ENCODE measurements around the gene ZNF319. TPM values are rescaled to one million over a fixed set of nuclear protein-coding genes. Genes with fewer than 3 reads are reported as not detected.

ZNF319 gene
- total and polyA plus RNA-seq, 2 of the 13 experiments (the other 11 are each of a cell fraction or from before 2014, with no cell fraction given), result 2.4 to 3.6 TPM

- TF ChIP-seq ZXDC (CRISPR knock-in tag; IDR thresholded peaks at IDR 0.05), result peak; percentile 17
- TF ChIP-seq ZNF446 (CRISPR knock-in tag; IDR thresholded peaks at IDR 0.05), result no peak
- no peak for TF ChIP-seq SIN3B (IDR thresholded peaks at IDR 0.05; ENCODE audit: low read length)
- TF ChIP-seq SMC3 (IDR thresholded peaks at IDR 0.05; ENCODE audit: low read length), result no peak; the same call in 1 of the 2 replicates
- TF ChIP-seq ZNF225 (CRISPR knock-in tag; IDR thresholded peaks at IDR 0.05), result peak; percentile 53; the same call in 1 of the 2 replicates
- TF ChIP-seq ZMYM4 (CRISPR knock-in tag; IDR thresholded peaks at IDR 0.05), result peak; percentile 59
- TF ChIP-seq ZNF563 (CRISPR knock-in tag; IDR thresholded peaks at IDR 0.05), result no peak
- peak; percentile 88 for TF ChIP-seq RBFOX2 (IDR thresholded peaks at IDR 0.05; ENCODE audit: low read depth, low read length)
- TF ChIP-seq ZBTB46 (CRISPR knock-in tag; IDR thresholded peaks at IDR 0.05; ENCODE audit: borderline replicate concordance), result no peak; the same call in 1 of the 2 replicates
- 0 out of 2 replicates have a peak, but pooled peaks have one; percentile 36 for TF ChIP-seq FOXK1 (CRISPR knock-in tag; IDR thresholded peaks at IDR 0.05; ENCODE audit: borderline replicate concordance, low read depth)
- peak; percentile 85 for TF ChIP-seq ZBTB7A (CRISPR knock-in tag; IDR thresholded peaks at IDR 0.05)
- TF ChIP-seq CREM (IDR thresholded peaks at IDR 0.05), result no peak
- TF ChIP-seq CREM (CRISPR knock-in tag; IDR thresholded peaks at IDR 0.05), result no peak
- peak; percentile 17; the same call in 1 of the 2 replicates for TF ChIP-seq WIZ (CRISPR knock-in tag; IDR thresholded peaks at IDR 0.05)
- peak; percentile 90 for TF ChIP-seq SRY (CRISPR knock-in tag; IDR thresholded peaks at IDR 0.05)
- TF ChIP-seq ZNF275 (CRISPR knock-in tag; IDR thresholded peaks at IDR 0.05; ENCODE audit: borderline replicate concordance), result 0 out of 2 replicates have a peak, but pooled peaks have one; percentile 93
- TF ChIP-seq ZBTB49 (CRISPR knock-in tag; IDR thresholded peaks at IDR 0.05; ENCODE audit: borderline replicate concordance), result no peak
- TF ChIP-seq CEBPB (IDR thresholded peaks at IDR 0.05; ENCODE audit: borderline replicate concordance, low read depth, low read length), result no peak
- TF ChIP-seq ZNF558 (CRISPR knock-in tag; IDR thresholded peaks at IDR 0.05; ENCODE audit: borderline replicate concordance), result peak; percentile 91; the same call in 1 of the 2 replicates
- TF ChIP-seq ZFP90 (CRISPR knock-in tag; IDR thresholded peaks at IDR 0.05; ENCODE audit: borderline replicate concordance), result peak; percentile 80; the same call in 1 of the 2 replicates
- no peak for TF ChIP-seq ZSCAN29 (CRISPR knock-in tag; conservative IDR thresholded peaks at IDR 0.05)
Measured at GRCh38 chr16:58000706-58001676, 519 bp upstream of the ZNF319 start, which contains the start of gene USB1 (continued).
